ENCODE data around the gene ARSG. TPM values are rescaled to one million over a fixed set of nuclear protein-coding genes. Genes with fewer than 3 reads are reported as not detected.
"Not testable (repeated sequence)": the region's sequence is repeated elsewhere in the genome, so short reads cannot be mapped to it uniquely, and the experiment has no call there.

ARSG gene
- total RNA-seq, 1 donor from 2014 or later: 5.5 TPM

- DNase-seq (ENCODE audit: low spot score): no peak
Observed at GRCh38 chr17:68396226-68397107, 105.2 kb downstream of the ARSG start.

- DNase-seq (ENCODE audit: low spot score): no peak
Observed at GRCh38 chr17:68397108-68397536, 105.8 kb downstream of the ARSG start.

DNA sequence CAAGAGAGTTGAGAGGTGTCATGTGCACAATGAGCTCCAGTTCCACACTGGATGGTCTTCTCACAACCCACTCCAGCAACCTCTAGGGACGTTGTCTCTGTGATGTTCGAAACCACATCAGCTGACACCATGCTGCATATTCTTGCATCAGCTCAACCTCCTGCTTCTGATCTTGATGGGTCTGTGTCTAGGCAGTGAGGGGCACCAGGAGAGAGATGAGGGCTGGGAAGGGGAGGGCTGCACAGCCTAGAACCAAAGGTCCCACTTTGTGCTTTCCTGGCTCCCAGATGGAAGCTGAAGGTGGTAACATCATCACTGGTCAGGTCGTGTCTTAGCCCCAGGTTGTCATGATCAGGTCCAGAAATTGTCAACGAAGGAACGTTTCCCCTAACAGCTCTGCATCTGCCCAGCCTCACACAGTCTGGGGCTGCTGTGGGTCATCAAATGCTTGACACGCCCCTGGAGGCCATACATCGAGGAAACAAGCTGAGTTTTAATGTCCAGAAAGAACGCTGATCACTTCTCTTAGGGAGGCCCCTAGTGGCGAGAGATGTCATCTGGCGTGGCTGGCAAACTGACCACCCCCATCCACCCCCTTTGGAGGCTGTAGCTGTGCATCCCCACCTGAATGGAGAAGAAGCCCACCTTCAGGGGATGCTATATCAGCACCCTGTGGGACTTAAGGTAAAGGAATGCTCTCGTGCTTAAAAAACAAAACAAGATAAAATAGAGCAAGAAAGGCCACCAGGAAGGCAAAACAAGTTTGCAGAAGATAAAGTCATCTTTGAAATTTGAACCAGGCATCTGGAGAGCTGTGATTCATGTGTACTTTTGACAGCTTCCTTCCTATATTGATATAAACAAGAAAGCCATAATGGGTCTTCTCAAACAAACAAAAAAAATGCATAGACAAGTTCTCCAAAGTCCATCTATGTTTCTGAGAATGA lies 107.7 kb downstream of the ARSG start:
- DNase-seq (ENCODE audit: low spot score): peak; percentile 72

DNA sequence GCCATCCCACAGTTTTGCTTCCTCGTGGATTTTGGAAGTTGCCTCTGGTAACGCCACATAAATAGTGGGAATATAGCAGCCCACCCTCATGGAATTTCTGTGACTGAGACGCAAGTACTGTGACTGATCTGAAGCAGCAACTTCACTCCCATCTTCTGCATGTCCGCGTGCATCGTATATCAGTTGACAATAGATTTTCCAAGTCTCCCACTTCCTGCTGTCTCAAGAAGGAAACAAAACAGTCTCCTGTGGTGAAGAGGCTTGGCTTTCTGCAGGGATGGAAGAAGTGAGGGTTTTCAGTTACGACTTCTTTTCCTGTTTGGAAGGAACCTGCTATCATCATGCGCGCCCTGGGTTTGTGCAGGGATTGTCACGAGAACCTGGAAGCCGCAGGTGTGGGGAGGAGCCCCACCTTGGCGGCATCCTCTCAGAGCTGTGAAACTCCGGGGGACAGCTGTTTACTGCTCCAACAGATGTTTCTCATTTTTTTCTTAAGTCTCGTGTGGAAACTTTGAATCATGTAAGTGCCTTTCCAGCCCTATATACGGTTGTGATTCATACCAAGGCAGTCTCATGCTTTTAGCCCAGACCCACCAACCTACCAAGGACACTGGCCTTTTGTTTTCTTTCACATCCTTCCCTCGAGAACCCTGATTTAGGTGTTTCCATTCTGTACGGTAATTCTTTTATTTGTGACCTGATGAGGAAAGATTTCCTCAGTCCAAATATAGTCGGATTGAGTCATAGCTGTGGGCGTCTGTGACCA lies 108.5 kb downstream of the ARSG start:
- DNase-seq (ENCODE audit: low spot score): no peak

GRCh38 chr17:68400404-68400735 lies 109.1 kb downstream of the ARSG start:
- no peak for DNase-seq (ENCODE audit: low spot score)

GRCh38 chr17:68401288-68401687 lies 110.0 kb downstream of the ARSG start:
- no peak for DNase-seq (ENCODE audit: low spot score)

DNA sequence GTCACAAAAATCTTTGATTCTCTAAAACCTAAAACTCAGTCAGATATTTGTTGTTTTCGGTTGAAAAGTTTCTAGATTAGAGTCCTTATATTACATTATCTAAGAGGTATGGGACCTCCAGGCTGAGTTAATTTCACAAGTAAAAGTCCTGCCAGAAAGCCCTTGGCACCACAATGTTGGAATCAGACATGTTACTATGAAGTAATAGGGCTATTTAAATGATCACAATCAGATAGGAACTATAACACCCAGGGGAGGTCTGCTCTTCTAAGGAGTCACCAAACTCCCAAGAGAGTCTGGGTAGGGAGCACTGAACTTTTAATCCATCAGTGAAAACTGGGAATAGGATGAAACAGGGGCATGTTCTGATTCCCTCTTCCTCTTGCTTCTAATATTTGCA lies 111.8 kb downstream of the ARSG start:
- DNase-seq (ENCODE audit: low spot score): no peak

DNA sequence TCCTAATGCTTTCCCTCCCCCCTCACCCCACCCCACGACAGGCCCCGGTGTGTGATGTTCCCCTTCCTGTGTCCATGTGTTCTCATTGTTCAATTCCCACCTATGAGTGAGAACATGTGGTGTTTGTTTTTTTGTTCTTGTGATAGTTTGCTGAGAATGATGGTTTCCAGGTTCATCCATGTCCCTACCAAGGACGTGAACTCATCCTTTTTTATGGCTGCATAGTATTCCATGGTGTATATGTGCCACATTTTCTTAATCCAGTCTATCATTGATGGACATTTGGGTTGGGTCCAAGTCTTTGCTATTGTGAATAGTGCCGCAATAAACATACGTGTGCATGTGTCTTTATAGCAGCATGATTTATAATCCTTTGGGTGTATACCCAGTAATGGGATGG lies 112.5 kb downstream of the ARSG start:
- not testable (repeated sequence) for DNase-seq (ENCODE audit: low spot score)

DNA sequence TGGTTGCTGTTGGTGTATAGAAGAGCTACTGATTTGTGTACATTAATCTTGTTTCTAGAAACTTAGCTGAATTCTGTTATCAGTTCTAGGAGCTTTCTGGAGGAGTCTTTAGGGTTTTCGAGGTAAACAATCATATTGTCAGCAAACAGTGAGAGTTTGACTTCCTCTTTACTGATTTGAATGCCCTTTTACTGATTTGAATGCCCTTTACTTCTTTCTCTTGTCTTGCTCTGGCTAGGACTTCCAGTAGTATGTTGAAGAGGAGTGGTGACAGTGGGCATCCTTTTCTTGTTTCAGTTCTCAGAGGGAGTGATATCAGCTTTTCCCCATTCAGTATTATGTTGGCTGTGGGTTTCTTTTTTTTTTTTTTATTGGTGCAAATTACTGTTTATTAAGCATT lies 116.4 kb downstream of the ARSG start:
- DNase-seq (ENCODE audit: low spot score): not testable (repeated sequence)

DNA sequence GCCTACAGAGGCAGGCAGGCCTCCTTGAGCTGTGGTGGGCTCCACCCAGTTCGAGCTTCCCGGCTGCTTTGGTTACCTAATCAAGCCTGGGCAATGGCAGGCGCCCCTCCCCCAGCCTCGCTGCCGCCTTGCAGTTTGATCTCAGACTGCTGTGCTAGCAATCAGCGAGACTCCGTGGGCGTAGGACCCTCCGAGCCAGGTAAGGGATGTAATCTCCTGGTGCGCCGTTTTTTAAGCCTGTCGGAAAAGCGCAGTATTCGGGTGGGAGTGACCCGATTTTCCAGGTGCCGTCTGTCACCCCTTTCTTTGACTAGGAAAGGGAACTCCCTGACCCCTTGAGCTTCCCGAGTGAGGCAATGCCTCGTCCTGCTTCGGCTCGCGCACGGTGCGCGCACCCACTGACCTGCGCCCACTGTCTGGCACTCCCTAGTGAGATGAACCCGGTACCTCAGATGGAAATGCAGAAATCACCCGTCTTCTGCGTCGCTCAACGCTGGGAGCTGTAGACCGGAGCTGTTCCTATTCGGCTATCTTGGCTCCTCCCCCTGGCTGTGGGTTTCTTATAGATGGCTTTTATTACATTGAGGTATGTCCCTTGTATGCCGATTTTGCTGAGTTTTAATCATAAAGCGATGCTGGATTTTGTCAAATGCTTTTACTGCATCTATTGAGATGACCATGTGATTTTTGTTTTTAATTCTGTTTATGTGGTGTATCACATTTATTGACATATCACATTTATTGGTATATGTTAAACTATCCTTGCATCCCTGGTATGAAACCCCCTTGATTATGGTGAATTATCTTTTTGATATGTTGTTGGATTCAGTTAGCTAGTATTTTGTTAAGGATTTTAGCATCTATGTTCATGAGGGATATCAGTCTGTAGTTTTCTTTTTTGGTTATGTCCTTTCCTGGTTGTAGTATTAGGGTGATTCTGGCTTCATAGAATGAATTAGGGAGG lies 122.6 kb downstream of the ARSG start:
- not testable (repeated sequence) for DNase-seq (ENCODE audit: low spot score)

DNA sequence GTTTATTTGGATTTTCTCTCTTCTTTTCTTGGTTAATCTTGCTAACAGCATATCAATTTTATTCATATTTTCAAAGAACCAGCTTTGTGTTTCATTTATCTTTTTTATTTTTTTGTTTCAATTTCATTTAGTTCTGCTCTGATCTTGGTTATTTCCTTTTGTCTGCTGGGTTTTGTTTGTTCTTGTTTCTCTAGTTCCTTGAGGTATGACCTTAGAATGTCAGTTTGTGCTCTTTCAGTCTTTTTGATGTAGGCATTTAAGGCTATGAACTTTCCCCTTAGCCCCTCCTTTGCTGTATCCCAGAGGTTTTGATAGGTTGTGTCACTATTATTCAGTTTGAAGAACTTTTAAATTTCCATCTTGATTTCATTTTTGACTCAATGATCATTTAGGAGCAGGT lies 123.6 kb downstream of the ARSG start:
- DNase-seq (ENCODE audit: low spot score): not testable (repeated sequence)

DNA sequence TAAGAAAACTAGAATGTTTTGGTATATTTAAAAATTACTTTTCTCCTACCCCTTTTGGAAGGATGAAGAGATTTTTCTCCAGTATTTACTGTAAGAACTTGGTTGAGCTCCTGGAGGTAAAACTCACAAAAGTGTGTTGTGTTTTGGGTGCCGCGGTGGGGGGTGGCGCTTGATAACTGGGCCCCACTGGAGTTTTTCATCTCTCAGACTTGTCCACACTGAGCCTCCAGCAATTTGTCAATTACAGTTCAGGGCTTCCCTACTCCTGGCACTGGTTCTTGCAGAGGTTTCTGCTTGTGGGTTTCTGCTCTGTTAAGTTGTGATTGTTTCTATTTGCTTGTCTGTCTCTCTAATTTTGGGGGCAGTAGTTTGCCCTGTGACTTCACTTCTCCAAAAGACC lies 126.0 kb downstream of the ARSG start:
- DNase-seq (ENCODE audit: low spot score): no peak

DNA sequence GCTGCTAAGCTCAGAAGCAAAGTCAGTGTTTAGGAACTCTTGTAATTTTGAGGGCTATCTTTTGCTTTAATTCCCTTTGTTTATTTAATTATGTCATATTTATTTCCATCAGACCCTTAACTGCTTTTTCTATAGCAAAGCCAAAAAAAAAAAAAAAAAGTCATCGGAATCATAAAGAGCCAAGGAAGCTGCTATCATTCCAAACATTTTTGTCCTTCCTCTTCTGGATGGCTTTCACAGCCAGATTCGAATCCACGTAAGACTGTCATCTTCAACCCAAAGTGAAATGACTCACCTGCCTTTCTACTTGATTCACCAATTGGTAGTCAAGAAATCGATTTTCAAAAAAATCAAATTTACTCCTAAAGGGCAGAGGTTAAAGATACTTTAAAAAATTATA lies 127.6 kb downstream of the ARSG start:
- no peak for DNase-seq (ENCODE audit: low spot score)

DNA sequence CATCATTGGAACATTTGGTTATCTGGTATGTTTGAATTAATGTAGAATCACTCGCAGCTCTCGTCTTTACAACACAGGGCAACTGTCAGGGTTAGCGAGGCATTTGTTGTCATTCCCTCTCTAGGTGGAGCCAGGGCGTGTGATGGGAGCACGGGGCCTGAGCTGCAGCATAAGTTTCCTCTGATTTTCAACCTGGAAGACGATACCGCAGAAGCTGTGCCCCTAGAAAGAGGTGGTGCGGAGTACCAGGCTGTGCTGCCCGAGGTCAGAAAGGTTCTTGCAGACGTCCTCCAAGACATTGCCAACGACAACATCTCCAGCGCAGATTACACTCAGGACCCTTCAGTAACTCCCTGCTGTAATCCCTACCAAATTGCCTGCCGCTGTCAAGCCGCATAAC lies 128.8 kb downstream of the ARSG start:
- DNase-seq (ENCODE audit: low spot score): no peak

DNA sequence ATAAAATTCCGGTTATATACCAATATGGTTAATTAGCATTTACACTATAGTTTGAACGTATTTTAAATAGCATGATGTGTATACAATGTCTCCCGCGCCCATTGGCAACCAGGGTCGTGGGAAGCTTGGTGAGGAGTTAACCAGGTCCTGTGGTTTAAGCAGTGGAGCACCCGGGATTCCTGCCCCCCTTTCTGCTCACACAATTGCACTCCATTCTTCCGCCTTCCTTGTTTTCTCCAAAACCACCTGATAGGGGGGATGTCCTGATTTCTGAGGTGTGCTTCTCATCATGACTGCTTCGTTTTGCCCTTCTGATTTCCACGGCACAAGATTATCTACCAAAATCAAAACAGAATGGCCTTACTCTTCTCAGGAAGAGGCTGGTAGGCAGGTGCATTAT lies 130.2 kb downstream of the ARSG start:
- DNase-seq (ENCODE audit: low spot score): no peak

DNA sequence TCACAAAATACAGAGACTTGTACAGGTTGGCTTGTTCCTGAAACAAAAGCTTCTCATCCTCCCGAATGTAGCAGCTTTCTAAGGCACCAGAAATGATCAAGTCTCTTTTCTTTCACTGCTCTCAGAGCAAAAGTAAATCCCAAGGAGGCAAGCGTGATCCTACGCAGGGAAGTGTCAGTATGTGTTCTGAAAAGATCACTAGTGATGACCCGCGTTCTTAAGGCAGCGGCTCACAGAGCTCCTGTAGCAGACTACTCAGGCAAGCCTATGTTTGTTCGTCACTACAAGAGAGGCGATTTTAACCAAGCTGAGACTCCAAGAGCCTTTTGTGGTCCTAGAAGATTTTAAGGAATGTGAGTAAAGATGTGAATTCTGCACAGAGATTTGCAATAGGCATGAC lies 131.5 kb downstream of the ARSG start:
- no peak for DNase-seq (ENCODE audit: low spot score)

GRCh38 chr17:68423251-68423650 lies 132.0 kb downstream of the ARSG start:
- no peak for DNase-seq (ENCODE audit: low spot score)

- no peak for DNase-seq (ENCODE audit: low spot score)
Observed at GRCh38 chr17:68424203-68424602, 132.9 kb downstream of the ARSG start.

GRCh38 chr17:68424861-68425260 lies 133.6 kb downstream of the ARSG start:
- peak; percentile 17 for DNase-seq (ENCODE audit: low spot score)

- DNase-seq (ENCODE audit: low spot score): no peak
Observed at GRCh38 chr17:68425979-68426378, 134.7 kb downstream of the ARSG start.

GRCh38 chr17:68427575-68427974 lies 136.3 kb downstream of the ARSG start:
- no peak for DNase-seq (ENCODE audit: low spot score)
